Right ventricle myocardium superior (tissue), 1 donor: ENCODE data around the gene SDSL. TPM values are rescaled to one million over a fixed set of nuclear protein-coding genes. Genes with fewer than 3 reads are reported as not detected.
A peak's percentile ranks its signal among the peaks of the same experiment; 100 is the strongest.

Experiments
- ATAC-seq: fragments of 200-7000 bp; cut with Tn5 transposase; one replicate; pipeline ENCODE4 v1.9.1; 2020; ENCODE audit warnings: mild to moderate bottlenecking; ENCODE audit not compliant: poor library complexity
- DNase-seq: peaks from one replicate; pipeline ENCODE4 v3.0.0-alpha.2; 2020
- intact Hi-C: fragments of 100-400 bp; cut with DNase I; formaldehyde crosslinking; loops from one replicate; pipeline ENCODE4 v1.11.2; 2022
- total RNA-seq: library from RNA; stranded (reverse); fragmentation: NEBNext Ultra II Directional; extraction: Animal tissue kit (Norgen Biotek cat#: 25700); gene quantifications from one replicate; pipeline ENCODE4 v1.2.1, GENCODE V29; 2021
- donor health status: DM: no; HTN: yes; CAD: no; lungs with severe emphysema.

The SDSL gene
- total RNA-seq, 1 donor from 2014 or later: 6.3 TPM

- intact Hi-C loops: no loop called here
- DNase-seq: no peak
- no peak for ATAC-seq
Observed at GRCh38 chr12:113472191-113473121, 50.3 kb downstream of the SDSL start.

GRCh38 chr12:113473400-113473799 is 51.2 kb downstream of the SDSL start:
- intact Hi-C loops: no loop called here
- no peak for ATAC-seq
- DNase-seq: no peak

GRCh38 chr12:113473942-113474341 is 51.8 kb downstream of the SDSL start:
- DNase-seq: no peak
- ATAC-seq: no peak
- intact Hi-C loops: no loop called here

GRCh38 chr12:113474635-113475436 is 52.7 kb downstream of the SDSL start:
- DNase-seq: no peak
- intact Hi-C loops: no loop called here

GRCh38 chr12:113475451-113476175 is 53.4 kb downstream of the SDSL start:
- intact Hi-C loops: no loop called here
- no peak for DNase-seq

More at GRCh38 chr12:113474635-113475436, 52.7 kb downstream of the SDSL start:
- no peak for ATAC-seq

GRCh38 chr12:113476176-113476986 is 54.2 kb downstream of the SDSL start:
- intact Hi-C loops: no loop called here
- DNase-seq: no peak
- ATAC-seq: no peak

More at GRCh38 chr12:113475451-113476175, 53.4 kb downstream of the SDSL start:
- no peak for ATAC-seq

DNA sequence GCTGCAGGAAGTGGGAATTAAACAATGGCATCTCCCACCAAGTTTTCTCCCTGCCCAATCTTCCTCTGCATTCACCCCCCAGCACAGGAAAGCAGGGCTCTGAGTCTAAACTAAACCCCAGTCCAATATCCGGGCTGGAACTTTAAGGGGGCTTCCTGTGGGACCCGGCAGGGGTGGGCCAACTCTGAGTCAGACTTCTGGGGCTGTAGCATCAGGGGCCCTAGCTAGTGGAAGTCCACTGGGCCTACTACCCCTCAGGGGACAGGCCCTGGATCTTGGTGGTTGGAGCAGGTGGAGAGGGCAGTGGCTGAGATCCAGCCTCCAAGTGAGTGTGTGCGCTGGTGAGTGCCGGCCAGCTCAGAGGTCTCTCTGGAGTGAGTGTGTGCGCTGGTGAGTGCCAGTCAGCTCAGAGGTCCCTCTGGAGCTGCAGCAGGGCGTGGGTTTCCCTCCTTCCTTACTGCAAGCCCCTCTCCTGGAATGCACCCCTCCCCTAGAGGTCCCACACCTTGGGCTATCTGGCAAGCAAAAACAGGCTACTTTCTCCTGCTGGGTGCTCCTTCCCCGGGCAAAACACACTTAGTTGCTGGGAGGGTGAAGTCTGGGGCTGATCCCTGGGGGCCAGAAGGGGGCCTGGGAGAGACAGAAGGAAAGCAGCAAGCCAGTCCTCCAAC is 55.1 kb downstream of the SDSL start:
- DNase-seq (no peak), ATAC-seq (no peak)

GRCh38 chr12:113477842-113478215 is 55.6 kb downstream of the SDSL start:
- ATAC-seq (no peak), DNase-seq (no peak)
- intact Hi-C loops: no loop called here

More for the DNA sequence above, 55.1 kb downstream of the SDSL start:
- intact Hi-C loops: no loop called here

- DNase-seq (no peak), ATAC-seq (no peak)
- intact Hi-C loops: no loop called here
Observed at GRCh38 chr12:113478351-113479011, 56.3 kb downstream of the SDSL start.

- DNase-seq: no peak
- intact Hi-C loops: no loop called here
- ATAC-seq: no peak
Observed at GRCh38 chr12:113479216-113479589, 57.0 kb downstream of the SDSL start.

- ATAC-seq: no peak
- peak; percentile 61 for DNase-seq
- intact Hi-C loops: no loop called here
Observed at GRCh38 chr12:113479590-113480335, 57.6 kb downstream of the SDSL start.

DNA sequence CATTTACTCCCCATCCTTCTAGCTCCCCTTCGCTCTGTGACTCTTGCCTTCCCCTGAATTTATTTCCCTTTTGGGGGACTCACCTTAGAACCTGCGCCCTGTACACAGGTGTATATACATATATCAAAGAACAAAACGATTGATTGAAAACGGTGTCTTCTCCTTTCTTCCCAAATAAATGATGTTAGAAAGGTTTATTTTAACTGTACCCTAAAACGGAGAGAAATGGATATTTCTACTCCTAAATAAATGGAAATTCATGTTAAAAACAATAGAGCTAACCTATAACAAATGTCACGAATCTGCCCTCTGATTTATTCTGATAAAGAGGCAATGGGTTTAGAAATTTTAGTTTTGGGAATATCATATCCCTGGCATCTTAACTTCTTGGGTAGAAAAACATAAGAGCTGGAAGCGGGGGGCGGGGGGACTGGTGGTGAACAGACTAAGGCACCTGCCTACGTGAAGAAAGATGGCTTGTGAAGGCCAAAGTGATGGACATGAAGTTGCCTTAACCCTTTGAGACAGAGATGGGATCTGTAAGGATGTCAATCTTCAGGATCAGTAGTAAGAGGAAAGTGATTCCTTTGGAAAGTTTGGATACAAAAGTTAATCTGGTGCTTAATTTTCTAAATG is 58.3 kb downstream of the SDSL start:
- intact Hi-C loops: no loop called here
- no peak for DNase-seq
- no peak for ATAC-seq

DNA sequence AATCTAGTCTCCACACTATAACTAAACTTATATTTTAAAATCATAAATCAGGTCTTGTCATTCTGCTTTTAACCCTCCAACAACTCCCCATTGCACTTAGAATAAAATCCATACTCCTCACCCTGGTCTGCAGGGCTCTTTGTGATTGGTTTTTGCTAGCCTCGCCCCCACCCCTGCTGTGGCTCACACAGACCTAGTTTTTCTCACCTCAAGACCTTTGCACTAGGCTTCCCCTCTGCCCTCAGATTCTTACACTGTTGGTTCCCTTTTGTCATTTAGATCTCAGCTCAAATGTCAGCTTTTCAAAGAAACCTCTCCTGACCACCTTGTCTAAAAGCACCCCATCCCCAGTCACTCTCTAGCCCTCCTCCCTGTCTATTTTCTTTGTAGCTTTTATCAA is 60.2 kb downstream of the SDSL start:
- ATAC-seq (no peak), DNase-seq (no peak)
- intact Hi-C loops: no loop called here

- no peak for DNase-seq
- no peak for ATAC-seq
- intact Hi-C loops: no loop called here
Observed at GRCh38 chr12:113485330-113485729, 63.1 kb downstream of the SDSL start.

GRCh38 chr12:113486722-113487121 is 64.5 kb downstream of the SDSL start:
- no peak for DNase-seq
- intact Hi-C loops: no loop called here
- ATAC-seq: no peak
